IMR-90 (cell line): ENCODE measurements around the gene PEX26.

Experiments
- BHLHE40 ChIP-seq: fragments of 150-350 bp; IDR thresholded peaks from 2 replicates; pipeline ENCODE4 v1.6.1; 2016; ENCODE audit warnings: mild to moderate bottlenecking, low read depth, low read length
- CEBPB ChIP-seq: IDR thresholded peaks from 2 replicates; pipeline ENCODE4 v1.6.1; 2012; ENCODE audit warnings: low read depth, low read length, improper control_type of control experiment
- CHD1 ChIP-seq: IDR thresholded peaks from 2 replicates; pipeline ENCODE4 v1.6.1; 2012; ENCODE audit warnings: low read depth, low read length, improper control_type of control experiment
- MXI1 ChIP-seq: IDR thresholded peaks from 2 replicates; pipeline ENCODE4 v1.6.1; 2012; ENCODE audit warnings: low read depth, mild to moderate bottlenecking, low read length, moderate library complexity, borderline replicate concordance
- POLR2A ChIP-seq: IDR thresholded peaks from 2 replicates; pipeline ENCODE4 v1.6.1; 2012; ENCODE audit warnings: mild to moderate bottlenecking, low read depth, low read length
- RFX5 ChIP-seq: IDR thresholded peaks from 2 replicates; pipeline ENCODE4 v1.8.0; 2012; ENCODE audit warnings: low read depth, mild to moderate bottlenecking, low read length, moderate library complexity
- SMC3 ChIP-seq: fragments of 150-350 bp; IDR thresholded peaks from 2 replicates; pipeline ENCODE4 v1.6.1; 2016; ENCODE audit warnings: low read depth, mild to moderate bottlenecking, antibody characterized with exemption, low read length, moderate library complexity
- TF ChIP-seq, protein P1 (sequence below): fragments of 150-350 bp; IDR thresholded peaks from 2 replicates; pipeline ENCODE4 v1.6.1; 2017; ENCODE audit warnings: mild to moderate bottlenecking, antibody characterized with exemption, low read length, low read depth
- TF ChIP-seq, protein P2 (sequence below): conservative IDR thresholded peaks from 2 replicates; pipeline ENCODE4 v1.5.1; 2012; ENCODE audit warnings: mild to moderate bottlenecking, low read depth, low read length, improper control_type of control experiment
- TF ChIP-seq, protein P3 (sequence below): fragments of 150-350 bp; IDR thresholded peaks from 2 replicates; pipeline ENCODE4 v1.6.1; 2016; ENCODE audit warnings: low read depth, mild to moderate bottlenecking, low read length, moderate library complexity, borderline replicate concordance

GRCh38 chr22:18095101-18095805, 17.5 kb downstream of the PEX26 start:
- TF ChIP-seq, protein P1, sequence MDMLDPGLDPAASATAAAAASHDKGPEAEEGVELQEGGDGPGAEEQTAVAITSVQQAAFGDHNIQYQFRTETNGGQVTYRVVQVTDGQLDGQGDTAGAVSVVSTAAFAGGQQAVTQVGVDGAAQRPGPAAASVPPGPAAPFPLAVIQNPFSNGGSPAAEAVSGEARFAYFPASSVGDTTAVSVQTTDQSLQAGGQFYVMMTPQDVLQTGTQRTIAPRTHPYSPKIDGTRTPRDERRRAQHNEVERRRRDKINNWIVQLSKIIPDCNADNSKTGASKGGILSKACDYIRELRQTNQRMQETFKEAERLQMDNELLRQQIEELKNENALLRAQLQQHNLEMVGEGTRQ: no peak
- no peak for TF ChIP-seq CEBPB
- TF ChIP-seq POLR2A: no peak
- TF ChIP-seq, protein P2, sequence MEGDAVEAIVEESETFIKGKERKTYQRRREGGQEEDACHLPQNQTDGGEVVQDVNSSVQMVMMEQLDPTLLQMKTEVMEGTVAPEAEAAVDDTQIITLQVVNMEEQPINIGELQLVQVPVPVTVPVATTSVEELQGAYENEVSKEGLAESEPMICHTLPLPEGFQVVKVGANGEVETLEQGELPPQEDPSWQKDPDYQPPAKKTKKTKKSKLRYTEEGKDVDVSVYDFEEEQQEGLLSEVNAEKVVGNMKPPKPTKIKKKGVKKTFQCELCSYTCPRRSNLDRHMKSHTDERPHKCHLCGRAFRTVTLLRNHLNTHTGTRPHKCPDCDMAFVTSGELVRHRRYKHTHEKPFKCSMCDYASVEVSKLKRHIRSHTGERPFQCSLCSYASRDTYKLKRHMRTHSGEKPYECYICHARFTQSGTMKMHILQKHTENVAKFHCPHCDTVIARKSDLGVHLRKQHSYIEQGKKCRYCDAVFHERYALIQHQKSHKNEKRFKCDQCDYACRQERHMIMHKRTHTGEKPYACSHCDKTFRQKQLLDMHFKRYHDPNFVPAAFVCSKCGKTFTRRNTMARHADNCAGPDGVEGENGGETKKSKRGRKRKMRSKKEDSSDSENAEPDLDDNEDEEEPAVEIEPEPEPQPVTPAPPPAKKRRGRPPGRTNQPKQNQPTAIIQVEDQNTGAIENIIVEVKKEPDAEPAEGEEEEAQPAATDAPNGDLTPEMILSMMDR: no peak
- TF ChIP-seq CHD1: no peak
- no peak for TF ChIP-seq SMC3
- TF ChIP-seq RFX5: no peak
- TF ChIP-seq, protein P3, sequence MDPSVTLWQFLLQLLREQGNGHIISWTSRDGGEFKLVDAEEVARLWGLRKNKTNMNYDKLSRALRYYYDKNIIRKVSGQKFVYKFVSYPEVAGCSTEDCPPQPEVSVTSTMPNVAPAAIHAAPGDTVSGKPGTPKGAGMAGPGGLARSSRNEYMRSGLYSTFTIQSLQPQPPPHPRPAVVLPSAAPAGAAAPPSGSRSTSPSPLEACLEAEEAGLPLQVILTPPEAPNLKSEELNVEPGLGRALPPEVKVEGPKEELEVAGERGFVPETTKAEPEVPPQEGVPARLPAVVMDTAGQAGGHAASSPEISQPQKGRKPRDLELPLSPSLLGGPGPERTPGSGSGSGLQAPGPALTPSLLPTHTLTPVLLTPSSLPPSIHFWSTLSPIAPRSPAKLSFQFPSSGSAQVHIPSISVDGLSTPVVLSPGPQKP: no peak
- TF ChIP-seq MXI1: no peak
- no peak for TF ChIP-seq BHLHE40
